ENCODE results near the gene HAL. TPM values are rescaled to one million over a fixed set of nuclear protein-coding genes. Genes with fewer than 3 reads are reported as not detected.

HAL gene
- total RNA-seq, 3 donors from 2014 or later (not counting 1 experiment from before 2014, with no cell fraction given), result 1.2 to 10.8 (median 1.6) TPM

DNA sequence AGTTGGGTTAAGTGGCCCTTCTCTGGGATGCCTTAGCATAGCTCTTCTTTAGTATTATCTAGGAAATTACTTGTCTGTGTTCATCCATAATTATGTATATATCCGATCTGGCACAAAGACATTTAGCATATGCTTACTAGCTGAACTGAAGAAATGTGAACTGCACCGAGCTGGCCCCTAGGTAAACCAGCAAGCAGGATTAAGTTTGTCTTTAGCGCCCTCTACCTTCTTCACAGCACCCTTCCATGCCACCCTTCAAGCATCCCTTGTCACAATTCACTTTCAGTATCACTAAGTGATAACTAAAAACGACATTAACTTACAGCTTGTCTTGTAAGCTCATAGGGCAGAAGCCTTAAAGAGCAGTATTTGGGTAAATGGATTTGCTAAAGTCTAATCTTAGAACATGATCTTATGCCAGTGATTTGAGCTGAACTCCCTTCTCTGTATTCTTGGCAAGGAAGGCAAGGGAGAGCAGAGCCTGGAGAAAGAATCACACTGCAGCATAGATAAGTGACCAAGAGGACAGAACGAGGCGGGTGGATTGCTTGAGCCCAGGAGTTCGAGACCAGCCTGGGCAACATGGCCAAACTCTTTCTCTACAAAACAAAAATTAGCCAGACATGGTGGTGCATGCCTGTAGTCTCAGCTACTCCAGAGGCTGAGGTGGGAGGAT lies 2.6 kb upstream of the HAL start:
- TF ChIP-seq, protein P1, sequence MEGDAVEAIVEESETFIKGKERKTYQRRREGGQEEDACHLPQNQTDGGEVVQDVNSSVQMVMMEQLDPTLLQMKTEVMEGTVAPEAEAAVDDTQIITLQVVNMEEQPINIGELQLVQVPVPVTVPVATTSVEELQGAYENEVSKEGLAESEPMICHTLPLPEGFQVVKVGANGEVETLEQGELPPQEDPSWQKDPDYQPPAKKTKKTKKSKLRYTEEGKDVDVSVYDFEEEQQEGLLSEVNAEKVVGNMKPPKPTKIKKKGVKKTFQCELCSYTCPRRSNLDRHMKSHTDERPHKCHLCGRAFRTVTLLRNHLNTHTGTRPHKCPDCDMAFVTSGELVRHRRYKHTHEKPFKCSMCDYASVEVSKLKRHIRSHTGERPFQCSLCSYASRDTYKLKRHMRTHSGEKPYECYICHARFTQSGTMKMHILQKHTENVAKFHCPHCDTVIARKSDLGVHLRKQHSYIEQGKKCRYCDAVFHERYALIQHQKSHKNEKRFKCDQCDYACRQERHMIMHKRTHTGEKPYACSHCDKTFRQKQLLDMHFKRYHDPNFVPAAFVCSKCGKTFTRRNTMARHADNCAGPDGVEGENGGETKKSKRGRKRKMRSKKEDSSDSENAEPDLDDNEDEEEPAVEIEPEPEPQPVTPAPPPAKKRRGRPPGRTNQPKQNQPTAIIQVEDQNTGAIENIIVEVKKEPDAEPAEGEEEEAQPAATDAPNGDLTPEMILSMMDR (IDR thresholded peaks at IDR 0.05), result peak; percentile 60
- Histone ChIP-seq H3K4me3 (ENCODE audit: low read length) (no peak overlapping the region), H3K36me3 (ENCODE audit: control insufficient read depth, insufficient read depth, low read length) (peaks cover 15% of the 10 kb centered on the region), H3K9me3 (ENCODE audit: control insufficient read depth, insufficient read depth, low read length) (no peaks in the 10 kb centered on the region), H3K4me1 (ENCODE audit: control insufficient read depth, insufficient read depth, low read length) (no peaks in the 10 kb centered on the region), H3K27ac (ENCODE audit: low read length) (peak overlapping the region; percentile 27), H3K27me3 (ENCODE audit: control insufficient read depth, insufficient read depth, low read length) (no peaks in the 10 kb centered on the region)
- Mint-ChIP-seq H3K36me3 (peaks cover 7% of the 10 kb centered on the region), H3K4me3 (no peak overlapping the region), H3K27ac (no peak overlapping the region), H3K27me3 (ENCODE audit: low read depth in 2 of 2) (no peaks in the 10 kb centered on the region), H3K4me1 (peaks cover 7% of the 10 kb centered on the region in 2 donors), H3K9me3 (no peaks in the 10 kb centered on the region)
- intact Hi-C loops (cut with micrococcal nuclease), result loop anchor here (1.0 kb wide), 1 partner anchor 80 kb away; no protein-coding TSS in a partner anchor
- 45% methylated on average over 7 of the region's 7 CpGs for WGBS (ENCODE audit: insufficient coverage)
- DNase-seq, result peak in 1 of 2 donors; percentile 79
- peak; percentile 92 to 98 (median 95) for ATAC-seq

DNA sequence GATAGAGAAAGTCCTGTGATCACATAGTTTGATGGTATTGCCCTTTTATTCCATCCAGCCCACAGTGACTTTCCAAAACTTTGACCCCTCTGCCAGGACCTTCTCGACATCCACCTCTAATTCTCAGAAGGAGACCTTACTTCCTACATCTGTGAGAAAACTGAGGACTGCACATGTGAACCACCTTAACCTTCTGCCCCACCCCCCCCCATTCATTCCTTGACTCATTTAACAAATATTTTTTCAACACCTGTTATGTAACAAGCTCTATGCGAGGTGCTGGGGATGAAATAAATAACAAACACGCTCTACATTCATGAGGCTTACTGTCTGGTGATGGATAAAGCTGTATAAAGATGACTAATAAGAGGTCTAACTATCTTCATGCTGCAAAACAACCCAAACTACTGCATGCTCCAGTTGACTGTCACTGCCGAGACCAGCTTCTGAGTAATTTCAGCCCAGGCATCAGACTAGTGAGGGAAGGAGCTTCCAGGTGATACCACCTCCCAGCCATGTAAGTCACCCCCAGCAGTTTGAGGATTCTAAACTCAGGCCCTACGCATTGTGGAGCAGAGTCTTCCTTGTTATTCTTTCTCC lies 1.9 kb upstream of the HAL start:
- H3K36me3 Mint-ChIP-seq, result peaks cover 7% of the 10 kb centered on the region
- H3K9me3 Mint-ChIP-seq, result no peaks in the 10 kb centered on the region
- TF ChIP-seq, protein P1 (IDR thresholded peaks at IDR 0.05), result no peak
- H3K36me3 ChIP-seq (ENCODE audit: control insufficient read depth, insufficient read depth, low read length), result peaks cover 10% of the 10 kb centered on the region
- H3K4me1 Mint-ChIP-seq, result peaks cover 7% of the 10 kb centered on the region in 2 donors
- H3K9me3 ChIP-seq (ENCODE audit: control insufficient read depth, insufficient read depth, low read length), result no peaks in the 10 kb centered on the region
- no peak overlapping the region for H3K4me3 Mint-ChIP-seq
- no peaks in the 10 kb centered on the region for H3K27me3 Mint-ChIP-seq (ENCODE audit: low read depth in 2 of 2)
- H3K27me3 ChIP-seq (ENCODE audit: control insufficient read depth, insufficient read depth, low read length), result no peaks in the 10 kb centered on the region
- 80% methylated on average over 3 of the region's 5 CpGs for WGBS (ENCODE audit: insufficient coverage)
- DNase-seq (no peak), ATAC-seq (no peak)
- H3K27ac Mint-ChIP-seq, result no peak overlapping the region
- H3K4me3 ChIP-seq (ENCODE audit: low read length), result no peak overlapping the region
- intact Hi-C loops (cut with micrococcal nuclease), result loop anchor here (1.0 kb wide), 1 partner anchor 80 kb away; no protein-coding TSS in a partner anchor
- H3K27ac ChIP-seq (ENCODE audit: low read length), result no peak overlapping the region
- H3K4me1 ChIP-seq (ENCODE audit: control insufficient read depth, insufficient read depth, low read length), result no peaks in the 10 kb centered on the region

DNA sequence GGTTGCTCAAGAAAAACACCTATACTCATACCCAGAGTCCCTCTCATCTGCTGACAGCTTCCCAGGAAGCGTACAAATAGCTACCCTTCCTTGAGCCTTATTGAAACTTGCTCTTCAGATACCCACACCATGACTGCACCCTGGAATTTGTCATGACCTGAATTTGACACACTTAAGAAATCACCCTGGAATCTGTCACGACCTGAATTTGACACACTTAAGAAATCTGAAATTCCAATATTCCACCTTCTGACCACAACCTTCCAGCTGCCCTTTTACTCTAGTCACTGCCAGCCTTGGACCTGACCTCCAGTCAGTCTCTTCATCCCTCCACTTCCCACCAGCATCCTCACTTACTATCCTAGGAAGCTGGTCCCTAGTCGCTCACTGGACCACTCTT lies 1.1 kb upstream of the HAL start:
- DNase-seq (no peak), ATAC-seq (no peak)
- TF ChIP-seq, protein P1 (IDR thresholded peaks at IDR 0.05), result no peak
- Mint-ChIP-seq H3K27me3 (ENCODE audit: low read depth in 2 of 2) (no peaks in the 10 kb centered on the region), H3K27ac (no peak overlapping the region), H3K9me3 (no peaks in the 10 kb centered on the region), H3K36me3 (peaks cover 7% of the 10 kb centered on the region), H3K4me1 (peaks cover 7% of the 10 kb centered on the region in 2 donors), H3K4me3 (no peak overlapping the region)
- WGBS (ENCODE audit: insufficient coverage), result 92% methylated on average over 3 of the region's 3 CpGs
- Histone ChIP-seq H3K36me3 (ENCODE audit: control insufficient read depth, insufficient read depth, low read length) (peaks cover 3% of the 10 kb centered on the region), H3K4me3 (ENCODE audit: low read length) (no peak overlapping the region), H3K27me3 (ENCODE audit: control insufficient read depth, insufficient read depth, low read length) (no peaks in the 10 kb centered on the region), H3K4me1 (ENCODE audit: control insufficient read depth, insufficient read depth, low read length) (no peaks in the 10 kb centered on the region), H3K27ac (ENCODE audit: low read length) (no peak overlapping the region), H3K9me3 (ENCODE audit: control insufficient read depth, insufficient read depth, low read length) (no peaks in the 10 kb centered on the region)
- intact Hi-C loops (cut with micrococcal nuclease), result no loop called here
